Adrenal gland (tissue), 12 donors: Measurements from ENCODE around the gene EEF1AKMT4. TPM values are rescaled to one million over a fixed set of nuclear protein-coding genes. Genes with fewer than 3 reads are reported as not detected.

ENCODE experiments used
- DNase-seq, 7 donors: peaks; one replicate each; pipeline ENCODE4 v3.0.0-alpha.2; 2019 to 2020
- H3K27ac ChIP-seq, 5 donors: fragments of 200-600 bp; sonication (generic) in 4 of 5; 1 replicate in 3 of 5; 2 replicates in 2 of 5; pipeline versions ENCODE4 v1.5.1 to v1.8.0; 2016 to 2020; ENCODE audit warnings: mild to moderate bottlenecking in 1 of 5
- H3K27me3 ChIP-seq: fragments of 200-600 bp; 2 replicates; pipeline ENCODE4 v1.8.0; 2021
- H3K36me3 ChIP-seq, 2 donors: fragments of 200-600 bp; replicated peaks in 1 of 2; 1 replicate in 1 of 2; 2 replicates in 1 of 2; pipeline versions ENCODE4 v1.5.1 to v1.8.0; 2018 to 2022
- H3K4me1 ChIP-seq, 2 donors: fragments of 200-600 bp; replicated peaks in 1 of 2; 1 replicate in 1 of 2; 2 replicates in 1 of 2; pipeline versions ENCODE4 v1.5.1 to v1.8.0; 2018 to 2021
- H3K4me3 ChIP-seq, 4 donors: fragments of 200-600 bp; sonication (generic) in 3 of 4; one replicate each; pipeline ENCODE4 v1.5.1; 2016 to 2018
- H3K9me3 ChIP-seq, 3 donors: fragments of 200-600 bp; sonication (generic) in 1 of 3; replicated peaks in 1 of 3; 1 replicate in 2 of 3; 2 replicates in 1 of 3; pipeline versions ENCODE4 v1.5.1 to v1.8.0; 2016 to 2021
- POLR2A ChIP-seq, 2 donors: fragments of 450-650 bp; IDR thresholded peaks; one replicate each; pipeline ENCODE4 v1.6.1; 2017; ENCODE audit warnings: antibody characterized with exemption in 2 of 2, mild to moderate bottlenecking in 2 of 2, moderate library complexity in 1 of 2
- WGBS, 4 donors: extraction: QIAGEN DNeasy Blood & Tissue Kit in 2 of 4; methylation state at CpG; one replicate each; pipeline versions ENCODE4 v1.1.5 to v1.1.7; 2013 to 2017; 5-methylcytosine and 5-hydroxymethylcytosine counted together
- intact Hi-C, 2 donors: fragments of 100-400 bp; cut with DNase I; formaldehyde crosslinking; loops; one replicate each; pipeline versions ENCODE4 v1.14.1 to v1.15.0; 2022 to 2023
- polyA plus RNA-seq, 3 donors: library from polyadenylated mRNA; stranded (reverse); fragments of 200-250 nt in 2 of 3; fragments of 350-450 nt in 1 of 3; fragmentation: Illumina TruSeq in 1 of 3; extraction: RNeasy Lipid Tissue Mini Kit (QIAGEN cat#74804) in 1 of 3; gene quantifications; one replicate each; pipeline ENCODE4 v1.2.3, GENCODE V29; 2013 to 2014
- total RNA-seq, 9 donors: library from RNA; depleted of rRNA in 4 of 9; stranded (reverse); fragments of >200 nt in 4 of 9; fragments of 120-200 nt in 1 of 9; fragmentation: NEBNext Ultra II Directional in 1 of 9; extraction: Animal tissue kit (Norgen Biotek cat#: 25700) in 1 of 9; gene quantifications; one replicate each; pipeline versions ENCODE4 v1.1.0 to v1.2.4, GENCODE V29; 2013 to 2023
- TF ChIP-seq, protein P1 (sequence below), 6 experiments: fragments of 450-650 bp in 4 of 6; fragments of 200-600 bp in 2 of 6; sonication (generic) in 1 of 6; IDR thresholded peaks; 1 replicate in 5 of 6; 2 replicates in 1 of 6; pipeline versions ENCODE4 v1.5.1 to v1.8.0; 2016 to 2021; ENCODE audit warnings: antibody characterized with exemption in 6 of 6, mild to moderate bottlenecking in 2 of 6, moderate library complexity in 1 of 6
- donor health status: healthy with polysubstance abuse.
- donor health status: Bipolar disorder and iron deficiency.
- donor health status: DM: yes; HTN: yes; CAD: no.
- donor health status: DM: no; HTN: no; CAD: no.
- donor health status: DM: no; HTN: no; CAD: no.
- donor health status: DM: yes; HTN: yes; CAD: no.

Gene EEF1AKMT4
- total and polyA plus RNA-seq, 12 donors = 1.8 to 8.3 (median 4.1) TPM

DNA sequence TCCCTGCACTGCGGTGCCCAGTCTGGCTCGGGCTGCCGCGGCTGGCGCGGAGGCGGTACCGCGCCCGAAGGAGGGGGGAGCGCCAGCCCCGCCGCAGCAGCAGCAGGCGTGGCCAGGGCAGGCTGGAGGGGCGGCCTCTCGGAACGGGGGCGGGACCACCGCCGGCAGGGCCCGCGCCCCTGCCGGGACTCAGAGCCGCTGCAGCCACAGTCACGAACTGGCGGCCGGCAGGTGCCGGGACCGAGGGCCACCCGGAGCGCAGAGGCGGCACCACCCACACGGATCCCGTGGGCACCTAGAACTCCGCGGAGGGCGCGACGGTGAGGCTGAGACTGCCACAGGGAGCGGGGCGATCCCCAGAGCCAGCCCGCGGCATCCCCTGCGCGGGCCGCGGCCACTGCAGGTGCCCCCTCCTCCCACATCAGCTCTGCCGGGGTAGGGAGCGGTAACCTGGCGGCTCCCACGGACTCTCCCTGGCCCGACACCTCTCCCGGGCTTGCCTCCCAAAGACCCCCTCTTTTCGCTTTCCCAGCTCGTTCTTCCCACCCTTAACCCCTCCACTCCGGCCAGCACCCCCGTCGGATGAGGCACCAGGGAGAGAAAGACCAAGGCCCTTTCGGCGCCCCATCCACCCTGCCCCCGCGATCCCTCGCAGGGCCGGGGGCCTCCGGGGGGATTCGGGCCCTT is 19.9 kb upstream of the EEF1AKMT4 start, which contains the start of gene VWA5B2:
TSS of gene VWA5B2 (plus strand) at position 192 of the 687 bp plus-strand sequence. CDS start 944 bp downstream, outside the sequence.
- Histone ChIP-seq H3K4me1 (peaks cover 21 to 46% of the 10 kb centered on the region in 2 donors), H3K27me3 (peaks cover 11% of the 10 kb centered on the region), H3K4me3 (peak within 1 kb of the TSS in 3 of 4 donors; percentile 6 to 85 (median 80)), H3K27ac (peak within 1 kb of the TSS in 3 of 5 donors; percentile 47 to 78 (median 59)), H3K36me3 (no peaks in the 10 kb centered on the region), H3K9me3 (no peaks in the 10 kb centered on the region)
- peak; percentile 74 to 89 for TF ChIP-seq POLR2A (IDR thresholded peaks at IDR 0.05)
- TF ChIP-seq, protein P1, sequence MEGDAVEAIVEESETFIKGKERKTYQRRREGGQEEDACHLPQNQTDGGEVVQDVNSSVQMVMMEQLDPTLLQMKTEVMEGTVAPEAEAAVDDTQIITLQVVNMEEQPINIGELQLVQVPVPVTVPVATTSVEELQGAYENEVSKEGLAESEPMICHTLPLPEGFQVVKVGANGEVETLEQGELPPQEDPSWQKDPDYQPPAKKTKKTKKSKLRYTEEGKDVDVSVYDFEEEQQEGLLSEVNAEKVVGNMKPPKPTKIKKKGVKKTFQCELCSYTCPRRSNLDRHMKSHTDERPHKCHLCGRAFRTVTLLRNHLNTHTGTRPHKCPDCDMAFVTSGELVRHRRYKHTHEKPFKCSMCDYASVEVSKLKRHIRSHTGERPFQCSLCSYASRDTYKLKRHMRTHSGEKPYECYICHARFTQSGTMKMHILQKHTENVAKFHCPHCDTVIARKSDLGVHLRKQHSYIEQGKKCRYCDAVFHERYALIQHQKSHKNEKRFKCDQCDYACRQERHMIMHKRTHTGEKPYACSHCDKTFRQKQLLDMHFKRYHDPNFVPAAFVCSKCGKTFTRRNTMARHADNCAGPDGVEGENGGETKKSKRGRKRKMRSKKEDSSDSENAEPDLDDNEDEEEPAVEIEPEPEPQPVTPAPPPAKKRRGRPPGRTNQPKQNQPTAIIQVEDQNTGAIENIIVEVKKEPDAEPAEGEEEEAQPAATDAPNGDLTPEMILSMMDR (IDR thresholded peaks at IDR 0.05) = peak in 5 of 6 experiments; percentile 21 to 72 (median 48)
- WGBS, 4 donors = 1 to 2% (median 1%) methylated on average over 11 to 55 of the region's 66 CpGs; no CpG with 5 or more reads in 1 of the 4 donors
- intact Hi-C loops = no loop called here
- DNase-seq = peak; percentile 76 to 89 (median 83)

DNA sequence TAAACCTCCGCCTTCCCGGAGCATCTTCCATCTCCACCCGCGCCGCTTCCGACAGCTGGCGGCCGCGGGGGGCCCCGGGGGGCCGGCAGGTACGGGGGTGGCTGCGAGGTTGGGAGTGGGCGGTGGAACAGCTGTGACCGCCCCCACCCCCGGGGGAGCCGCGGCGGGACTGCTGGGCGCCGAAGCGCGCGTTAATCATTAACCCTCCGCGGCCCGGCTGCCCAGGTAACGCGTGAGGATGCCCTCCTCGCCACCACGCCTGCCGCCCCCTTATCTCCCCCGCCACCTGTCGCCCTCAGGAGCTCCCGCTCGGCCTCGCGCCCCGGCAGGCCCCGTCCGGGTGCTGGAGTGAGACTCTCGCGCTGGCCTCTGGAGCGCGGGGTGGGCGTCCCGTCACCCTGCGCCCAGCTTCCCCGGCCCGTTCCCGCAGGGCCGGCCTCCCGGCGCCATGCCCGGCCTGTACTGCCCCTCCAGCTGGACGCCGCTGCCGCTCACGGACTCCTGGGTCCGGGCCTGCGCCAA is 19.3 kb upstream of the EEF1AKMT4 start:
- peak in 1 of 7 donors; percentile 23 for DNase-seq
- Histone ChIP-seq H3K9me3 (no peaks in the 10 kb centered on the region), H3K4me1 (peaks cover 22 to 52% of the 10 kb centered on the region in 2 donors), H3K27me3 (peaks cover 11% of the 10 kb centered on the region), H3K27ac (peak overlapping the region in 2 of 5 donors; percentile 6 to 78), H3K36me3 (no peaks in the 10 kb centered on the region), H3K4me3 (peak overlapping the region in 3 of 4 donors; percentile 6 to 85 (median 80))
- WGBS, 4 donors = 0 to 1% (median 1%) methylated on average over 3 to 61 of the region's 61 CpGs; no CpG with 5 or more reads in 1 of the 4 donors
- intact Hi-C loops = no loop called here
- TF ChIP-seq, protein P1 (IDR thresholded peaks at IDR 0.05) = no peak
- TF ChIP-seq POLR2A (IDR thresholded peaks at IDR 0.05) = no peak

GRCh38 chr3:184230603-184231528 is 18.6 kb upstream of the EEF1AKMT4 start:
- intact Hi-C loops = no loop called here
- DNase-seq = peak in 2 of 7 donors; percentile 44 to 79
- Histone ChIP-seq H3K27ac (peak overlapping the region in 2 of 5 donors; percentile 6 to 78), H3K36me3 (no peaks in the 10 kb centered on the region), H3K27me3 (peaks cover 11% of the 10 kb centered on the region), H3K9me3 (no peaks in the 10 kb centered on the region), H3K4me1 (peaks cover 22 to 54% of the 10 kb centered on the region in 2 donors), H3K4me3 (peak overlapping the region in 2 of 4 donors; percentile 80 to 85)
- WGBS, 4 donors = 7 to 29% (median 15%) methylated on average over 14 to 79 of the region's 79 CpGs
- TF ChIP-seq POLR2A (IDR thresholded peaks at IDR 0.05) = peak in 1 of 2 donors; percentile 16
- TF ChIP-seq, protein P1 (IDR thresholded peaks at IDR 0.05) = no peak
